Measurements from ENCODE around the gene DMAC2.

DMAC2 gene

DNA sequence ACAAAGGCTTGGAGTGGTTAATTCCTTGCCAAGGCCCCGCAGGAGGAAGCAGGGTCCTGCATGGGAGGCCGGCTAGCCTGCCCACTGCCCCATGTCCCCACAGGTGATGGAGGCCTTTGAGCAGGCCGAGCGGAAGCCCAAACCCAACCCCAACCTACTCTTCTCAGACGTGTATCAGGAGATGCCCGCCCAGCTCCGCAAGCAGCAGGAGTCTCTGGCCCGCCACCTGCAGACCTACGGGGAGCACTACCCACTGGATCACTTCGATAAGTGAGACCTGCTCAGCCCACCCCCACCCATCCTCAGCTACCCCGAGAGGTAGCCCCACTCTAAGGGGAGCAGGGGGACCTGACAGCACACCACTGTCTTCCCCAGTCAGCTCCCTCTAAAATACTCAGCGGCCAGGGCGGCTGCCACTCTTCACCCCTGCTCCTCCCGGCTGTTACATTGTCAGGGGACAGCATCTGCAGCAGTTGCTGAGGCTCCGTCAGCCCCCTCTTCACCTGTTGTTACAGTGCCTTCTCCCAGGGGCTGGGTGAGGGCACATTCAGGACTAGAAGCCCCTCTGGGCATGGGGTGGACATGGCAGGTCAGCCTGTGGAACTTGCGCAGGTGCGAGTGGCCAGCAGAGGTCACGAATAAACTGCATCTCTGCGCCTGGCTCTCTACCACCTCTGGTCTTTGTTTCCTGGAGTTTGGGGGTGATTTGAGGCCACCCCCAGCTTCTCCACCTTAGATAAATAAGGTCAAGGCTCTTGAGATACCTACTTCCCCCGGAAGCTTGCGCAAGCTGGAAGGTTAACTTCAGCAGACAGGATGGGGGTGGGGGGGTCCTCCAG, 15.2 kb downstream of the DMAC2 start:
- no peaks in the 10 kb centered on the region for H3K36me3 ChIP-seq (ENCODE audit: control insufficient read depth, insufficient read depth, low read length)
- WGBS (ENCODE audit: extremely low coverage, insufficient coverage, low lambda C conversion rate), result no CpG with 5 or more reads among the region's 21 CpGs
- H3K27me3 ChIP-seq (ENCODE audit: insufficient read depth, low read length, poor library complexity), result no peaks in the 10 kb centered on the region
- H3K4me3 ChIP-seq (ENCODE audit: low read length), result no peak overlapping the region
- no peak overlapping the region for H2BK120ac ChIP-seq (ENCODE audit: low read depth, low read length)
- no peak overlapping the region for H4K5ac ChIP-seq (ENCODE audit: low read length)
- no peak overlapping the region for H2BK15ac ChIP-seq (replicated peaks; ENCODE audit: low read depth)
- H3K9ac ChIP-seq (ENCODE audit: low read length), result no peak overlapping the region
- no peak overlapping the region for H3K23ac ChIP-seq (ENCODE audit: low read length)
- no peak overlapping the region for H2BK5ac ChIP-seq (ENCODE audit: low read length)
- peaks cover 4% of the 10 kb centered on the region for H3K79me1 ChIP-seq (ENCODE audit: low read length)
- no peak overlapping the region for H2AK5ac ChIP-seq (ENCODE audit: low read length)
- H3K4me1 ChIP-seq (ENCODE audit: control insufficient read depth, low read depth, low read length), result peaks cover 3% of the 10 kb centered on the region
- no peaks in the 10 kb centered on the region for H3K79me2 ChIP-seq (ENCODE audit: control insufficient read depth, insufficient read depth, low read length)
- DNase-seq, result no peak
- no peak overlapping the region for H3K27ac ChIP-seq (ENCODE audit: low read depth, low read length)
- H4K8ac ChIP-seq (ENCODE audit: low read depth, low read length), result no peak overlapping the region
- H3K18ac ChIP-seq (ENCODE audit: low read length), result no peak overlapping the region
- no peak overlapping the region for H3K4me2 ChIP-seq (ENCODE audit: low read length)
- H3K4ac ChIP-seq (ENCODE audit: low read depth, low read length), result no peak overlapping the region
- no peak overlapping the region for H3K56ac ChIP-seq (ENCODE audit: low read length)

GRCh38 chr19:41422955-41423354, 16.8 kb downstream of the DMAC2 start:
- H2BK15ac ChIP-seq (replicated peaks; ENCODE audit: low read depth), result no peak overlapping the region
- no peak overlapping the region for H2BK120ac ChIP-seq (ENCODE audit: low read depth, low read length)
- H3K4ac ChIP-seq (ENCODE audit: low read depth, low read length), result no peak overlapping the region
- no peaks in the 10 kb centered on the region for H3K27me3 ChIP-seq (ENCODE audit: insufficient read depth, low read length, poor library complexity)
- no peak overlapping the region for H3K18ac ChIP-seq (ENCODE audit: low read length)
- no peak overlapping the region for H3K4me2 ChIP-seq (ENCODE audit: low read length)
- H3K23ac ChIP-seq (ENCODE audit: low read length), result no peak overlapping the region
- no peak overlapping the region for H2BK5ac ChIP-seq (ENCODE audit: low read length)
- H4K5ac ChIP-seq (ENCODE audit: low read length), result no peak overlapping the region
- H3K27ac ChIP-seq (ENCODE audit: low read depth, low read length), result no peak overlapping the region
- peaks cover 4% of the 10 kb centered on the region for H3K79me1 ChIP-seq (ENCODE audit: low read length)
- DNase-seq, result no peak
- no peak overlapping the region for H3K9ac ChIP-seq (ENCODE audit: low read length)
- H3K36me3 ChIP-seq (ENCODE audit: control insufficient read depth, insufficient read depth, low read length), result no peaks in the 10 kb centered on the region
- no peak overlapping the region for H3K56ac ChIP-seq (ENCODE audit: low read length)
- H3K79me2 ChIP-seq (ENCODE audit: control insufficient read depth, insufficient read depth, low read length), result no peaks in the 10 kb centered on the region
- no peak overlapping the region for H3K4me3 ChIP-seq (ENCODE audit: low read length)
- H4K8ac ChIP-seq (ENCODE audit: low read depth, low read length), result no peak overlapping the region
- WGBS (ENCODE audit: extremely low coverage, insufficient coverage, low lambda C conversion rate), result no CpG with 5 or more reads among the region's 12 CpGs
- H3K4me1 ChIP-seq (ENCODE audit: control insufficient read depth, low read depth, low read length), result no peaks in the 10 kb centered on the region
- H2AK5ac ChIP-seq (ENCODE audit: low read length), result no peak overlapping the region

DNA sequence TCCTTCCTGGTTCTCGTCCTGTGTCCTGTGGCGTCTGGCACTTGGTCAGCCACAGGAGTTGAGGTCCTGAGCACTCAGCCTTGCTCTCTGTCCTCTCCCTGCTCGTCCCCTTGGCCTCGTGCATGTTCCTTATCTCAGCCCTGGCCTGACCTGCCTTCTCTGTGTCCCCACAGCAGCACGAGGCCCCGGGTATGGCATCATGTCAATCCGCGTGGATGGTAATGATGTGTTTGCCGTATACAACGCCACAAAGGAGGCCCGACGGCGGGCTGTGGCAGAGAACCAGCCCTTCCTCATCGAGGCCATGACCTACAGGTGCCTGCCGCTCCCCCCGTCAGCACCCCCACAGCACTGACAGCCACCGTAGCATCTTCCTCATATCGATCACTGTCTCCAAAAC, 17.3 kb downstream of the DMAC2 start:
- no peak overlapping the region for H2BK5ac ChIP-seq (ENCODE audit: low read length)
- no peak overlapping the region for H3K18ac ChIP-seq (ENCODE audit: low read length)
- H3K4me3 ChIP-seq (ENCODE audit: low read length), result no peak overlapping the region
- H2AK5ac ChIP-seq (ENCODE audit: low read length), result no peak overlapping the region
- H3K79me1 ChIP-seq (ENCODE audit: low read length), result peaks cover 4% of the 10 kb centered on the region
- WGBS (ENCODE audit: extremely low coverage, insufficient coverage, low lambda C conversion rate), result no CpG with 5 or more reads among the region's 18 CpGs
- DNase-seq, result no peak
- no peak overlapping the region for H3K27ac ChIP-seq (ENCODE audit: low read depth, low read length)
- H3K4me2 ChIP-seq (ENCODE audit: low read length), result no peak overlapping the region
- H4K8ac ChIP-seq (ENCODE audit: low read depth, low read length), result no peak overlapping the region
- H3K36me3 ChIP-seq (ENCODE audit: control insufficient read depth, insufficient read depth, low read length), result no peaks in the 10 kb centered on the region
- no peaks in the 10 kb centered on the region for H3K4me1 ChIP-seq (ENCODE audit: control insufficient read depth, low read depth, low read length)
- H3K27me3 ChIP-seq (ENCODE audit: insufficient read depth, low read length, poor library complexity), result no peaks in the 10 kb centered on the region
- no peak overlapping the region for H3K56ac ChIP-seq (ENCODE audit: low read length)
- H4K5ac ChIP-seq (ENCODE audit: low read length), result no peak overlapping the region
- no peak overlapping the region for H3K4ac ChIP-seq (ENCODE audit: low read depth, low read length)
- H2BK120ac ChIP-seq (ENCODE audit: low read depth, low read length), result no peak overlapping the region
- H2BK15ac ChIP-seq (replicated peaks; ENCODE audit: low read depth), result no peak overlapping the region
- H3K9ac ChIP-seq (ENCODE audit: low read length), result no peak overlapping the region
- no peaks in the 10 kb centered on the region for H3K79me2 ChIP-seq (ENCODE audit: control insufficient read depth, insufficient read depth, low read length)
- no peak overlapping the region for H3K23ac ChIP-seq (ENCODE audit: low read length)

DNA sequence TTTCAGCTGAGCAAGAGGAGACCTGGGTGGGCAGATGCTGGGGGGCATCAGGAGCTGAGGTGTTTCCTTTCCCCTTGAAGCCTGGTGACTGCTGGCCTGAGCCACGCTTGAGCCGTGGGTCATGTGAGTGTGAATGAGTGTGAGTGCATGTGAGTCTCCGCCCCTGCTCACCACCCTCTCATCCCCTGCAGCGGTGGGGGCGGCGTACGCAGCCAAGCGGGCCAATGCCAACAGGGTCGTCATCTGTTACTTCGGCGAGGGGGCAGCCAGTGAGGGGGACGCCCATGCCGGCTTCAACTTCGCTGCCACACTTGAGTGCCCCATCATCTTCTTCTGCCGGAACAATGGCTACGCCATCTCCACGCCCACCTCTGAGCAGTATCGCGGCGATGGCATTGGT, 17.7 kb downstream of the DMAC2 start:
- H2AK5ac ChIP-seq (ENCODE audit: low read length), result no peak overlapping the region
- DNase-seq, result no peak
- H3K56ac ChIP-seq (ENCODE audit: low read length), result no peak overlapping the region
- H3K4me1 ChIP-seq (ENCODE audit: control insufficient read depth, low read depth, low read length), result no peaks in the 10 kb centered on the region
- no peaks in the 10 kb centered on the region for H3K27me3 ChIP-seq (ENCODE audit: insufficient read depth, low read length, poor library complexity)
- H2BK5ac ChIP-seq (ENCODE audit: low read length), result no peak overlapping the region
- no peak overlapping the region for H2BK15ac ChIP-seq (replicated peaks; ENCODE audit: low read depth)
- no peak overlapping the region for H3K9ac ChIP-seq (ENCODE audit: low read length)
- no peak overlapping the region for H3K4me2 ChIP-seq (ENCODE audit: low read length)
- H4K8ac ChIP-seq (ENCODE audit: low read depth, low read length), result no peak overlapping the region
- peaks cover 4% of the 10 kb centered on the region for H3K79me1 ChIP-seq (ENCODE audit: low read length)
- no peak overlapping the region for H3K4me3 ChIP-seq (ENCODE audit: low read length)
- H3K4ac ChIP-seq (ENCODE audit: low read depth, low read length), result no peak overlapping the region
- H3K79me2 ChIP-seq (ENCODE audit: control insufficient read depth, insufficient read depth, low read length), result no peaks in the 10 kb centered on the region
- H3K18ac ChIP-seq (ENCODE audit: low read length), result no peak overlapping the region
- no peak overlapping the region for H3K23ac ChIP-seq (ENCODE audit: low read length)
- H3K27ac ChIP-seq (ENCODE audit: low read depth, low read length), result no peak overlapping the region
- no peaks in the 10 kb centered on the region for H3K36me3 ChIP-seq (ENCODE audit: control insufficient read depth, insufficient read depth, low read length)
- no CpG with 5 or more reads among the region's 20 CpGs for WGBS (ENCODE audit: extremely low coverage, insufficient coverage, low lambda C conversion rate)
- H2BK120ac ChIP-seq (ENCODE audit: low read depth, low read length), result no peak overlapping the region
- H4K5ac ChIP-seq (ENCODE audit: low read length), result no peak overlapping the region

- no peak overlapping the region for H3K4me3 ChIP-seq (ENCODE audit: low read length)
- no peak overlapping the region for H2AK5ac ChIP-seq (ENCODE audit: low read length)
- no peak overlapping the region for H3K4me2 ChIP-seq (ENCODE audit: low read length)
- H3K36me3 ChIP-seq (ENCODE audit: control insufficient read depth, insufficient read depth, low read length), result no peaks in the 10 kb centered on the region
- no peaks in the 10 kb centered on the region for H3K27me3 ChIP-seq (ENCODE audit: insufficient read depth, low read length, poor library complexity)
- no peak overlapping the region for H3K23ac ChIP-seq (ENCODE audit: low read length)
- peaks cover 4% of the 10 kb centered on the region for H3K79me1 ChIP-seq (ENCODE audit: low read length)
- H4K8ac ChIP-seq (ENCODE audit: low read depth, low read length), result no peak overlapping the region
- H3K79me2 ChIP-seq (ENCODE audit: control insufficient read depth, insufficient read depth, low read length), result no peaks in the 10 kb centered on the region
- H2BK5ac ChIP-seq (ENCODE audit: low read length), result no peak overlapping the region
- H3K27ac ChIP-seq (ENCODE audit: low read depth, low read length), result no peak overlapping the region
- H3K56ac ChIP-seq (ENCODE audit: low read length), result no peak overlapping the region
- no peak overlapping the region for H2BK120ac ChIP-seq (ENCODE audit: low read depth, low read length)
- no peaks in the 10 kb centered on the region for H3K4me1 ChIP-seq (ENCODE audit: control insufficient read depth, low read depth, low read length)
- DNase-seq, result no peak
- H3K18ac ChIP-seq (ENCODE audit: low read length), result no peak overlapping the region
- no peak overlapping the region for H2BK15ac ChIP-seq (replicated peaks; ENCODE audit: low read depth)
- H3K9ac ChIP-seq (ENCODE audit: low read length), result no peak overlapping the region
- no peak overlapping the region for H4K5ac ChIP-seq (ENCODE audit: low read length)
- no CpG with 5 or more reads among the region's 6 CpGs for WGBS (ENCODE audit: extremely low coverage, insufficient coverage, low lambda C conversion rate)
- no peak overlapping the region for H3K4ac ChIP-seq (ENCODE audit: low read depth, low read length)
Measured at GRCh38 chr19:41421314-41421713, 18.4 kb downstream of the DMAC2 start.
